Non-pigmented ciliary epithelial cell (primary cell): Measurements from ENCODE around the gene FXR2.

ENCODE experiments used
- DNase-seq: peaks from one replicate; pipeline ENCODE4 v3.0.0-alpha.2; 2010; ENCODE audit warnings: low read depth

Gene FXR2

DNA sequence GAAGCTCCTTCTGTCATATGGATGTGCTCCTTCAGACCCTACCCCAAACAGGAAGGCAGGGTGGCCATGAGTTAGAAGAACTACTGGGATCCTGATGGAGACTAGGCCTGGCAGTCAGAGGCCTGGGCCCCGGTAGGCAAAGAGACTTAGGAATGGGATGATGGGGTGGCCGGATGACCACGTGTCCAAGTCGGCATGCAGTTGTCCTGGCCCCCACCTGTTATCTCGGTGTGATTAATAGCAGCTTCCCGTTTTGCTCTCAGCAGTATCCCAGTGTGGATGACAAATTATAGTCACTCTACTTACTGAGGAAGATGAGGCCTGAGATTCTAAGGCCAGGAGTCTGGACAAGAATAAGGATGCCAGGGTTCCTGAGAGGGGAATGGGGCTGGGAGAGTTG, 64.4 kb downstream of the FXR2 start:
- no peak for DNase-seq

DNA sequence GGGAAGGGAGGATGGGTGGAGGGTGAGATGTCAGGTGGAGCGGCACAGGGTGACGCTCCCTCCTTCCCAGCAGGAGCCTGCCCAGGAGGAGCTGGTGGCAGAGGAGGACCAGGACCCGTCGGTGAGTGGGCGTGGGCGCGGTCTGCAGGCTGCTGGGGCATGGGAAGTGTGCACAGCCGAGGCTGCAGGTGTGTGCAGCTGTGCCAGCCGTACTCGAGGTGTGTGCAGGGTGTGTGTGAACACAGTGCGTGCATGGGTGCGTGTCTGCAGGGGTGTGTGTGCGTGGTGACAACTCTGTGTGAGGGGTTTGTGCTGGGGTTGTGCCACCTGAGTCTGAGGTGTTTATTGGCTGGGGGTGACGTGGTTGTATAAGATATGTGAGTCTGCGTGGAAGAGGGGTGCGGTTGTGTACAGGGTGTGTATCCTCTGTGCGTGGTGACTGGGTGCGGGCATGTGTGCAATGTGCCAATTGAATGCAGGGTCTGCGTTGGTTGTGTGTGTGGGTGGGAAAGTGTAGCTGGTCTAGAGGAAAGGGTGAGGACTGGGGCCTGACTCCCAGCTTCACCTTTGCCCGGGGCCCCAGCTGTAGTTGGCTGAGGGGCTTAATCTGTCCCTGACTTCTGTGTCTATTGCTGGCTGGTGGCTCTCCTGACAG, 65.2 kb downstream of the FXR2 start:
- no peak for DNase-seq

DNA sequence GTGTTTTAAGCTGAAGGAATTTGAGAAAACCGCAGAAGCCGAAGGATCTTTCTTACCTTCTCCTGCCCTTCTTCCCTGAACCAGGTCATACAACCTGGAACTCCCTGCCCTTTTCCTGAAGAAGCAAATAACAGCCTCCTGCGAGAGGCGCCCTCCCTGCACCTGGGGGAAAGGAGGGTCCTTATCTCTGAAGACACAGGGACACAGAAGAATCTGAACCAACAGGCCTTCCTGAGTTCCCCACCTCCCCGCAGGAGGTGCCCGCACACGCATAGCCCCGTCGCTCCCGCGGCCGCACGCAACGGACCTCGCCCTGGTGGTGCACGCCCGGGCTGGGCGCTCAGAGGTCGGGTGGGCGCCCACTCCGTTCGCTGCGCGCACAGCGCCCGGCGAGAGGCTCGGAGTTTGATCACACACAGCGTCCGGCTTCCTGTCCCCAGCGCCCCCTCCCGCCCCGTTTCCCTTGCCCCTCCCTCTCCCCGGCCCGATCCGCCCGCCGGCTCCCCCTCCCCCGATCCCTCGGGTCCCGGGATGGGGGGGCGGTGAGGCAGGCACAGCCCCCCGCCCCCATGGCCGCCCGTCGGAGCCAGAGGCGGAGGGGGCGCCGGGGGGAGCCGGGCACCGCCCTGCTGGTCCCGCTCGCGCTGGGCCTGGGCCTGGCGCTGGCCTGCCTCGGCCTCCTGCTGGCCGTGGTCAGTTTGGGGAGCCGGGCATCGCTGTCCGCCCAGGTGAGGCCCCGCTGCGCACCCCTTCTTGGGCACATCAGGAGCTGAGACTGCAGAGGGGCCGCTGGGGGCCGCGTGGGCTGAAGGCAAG, 65.9 kb downstream of the FXR2 start, which contains the start of gene TNFSF12:
TSS of gene TNFSF12 (plus strand) at position 474 of the 816 bp plus-strand sequence. CDS start at position 570, 96 bp downstream.
- no peak for DNase-seq

DNA sequence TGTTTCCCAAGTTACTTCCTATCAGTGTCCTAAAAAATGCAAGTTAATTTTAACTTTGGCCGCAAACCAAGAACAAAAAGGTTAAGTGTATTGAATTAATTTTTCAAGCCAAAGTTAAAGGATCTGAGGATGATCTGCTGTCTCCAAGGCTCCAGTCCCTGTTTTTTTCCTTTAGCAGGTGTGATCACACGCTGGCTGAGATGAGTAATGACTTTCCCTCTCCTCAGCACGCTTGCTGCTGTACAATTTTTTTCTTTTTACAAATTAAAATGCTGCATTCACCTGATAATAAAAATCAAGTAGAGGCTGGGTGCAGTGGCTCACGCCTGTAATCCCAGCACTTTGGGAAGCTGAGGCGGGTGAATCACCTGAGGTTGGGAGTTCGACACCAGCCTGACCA, 69.8 kb downstream of the FXR2 start:
- DNase-seq: no peak
